Measurements from ENCODE around the gene MLYCD. TPM values are rescaled to one million over a fixed set of nuclear protein-coding genes. Genes with fewer than 3 reads are reported as not detected.
A peak's percentile ranks its signal among the peaks of the same experiment; 100 is the strongest.

The MLYCD gene
- 10 to 100 TPM in 1 of 8 experiments, 1 to 10 TPM in 7; 2.0 to 10.2 (median 3.0) TPM for total RNA-seq

DNA sequence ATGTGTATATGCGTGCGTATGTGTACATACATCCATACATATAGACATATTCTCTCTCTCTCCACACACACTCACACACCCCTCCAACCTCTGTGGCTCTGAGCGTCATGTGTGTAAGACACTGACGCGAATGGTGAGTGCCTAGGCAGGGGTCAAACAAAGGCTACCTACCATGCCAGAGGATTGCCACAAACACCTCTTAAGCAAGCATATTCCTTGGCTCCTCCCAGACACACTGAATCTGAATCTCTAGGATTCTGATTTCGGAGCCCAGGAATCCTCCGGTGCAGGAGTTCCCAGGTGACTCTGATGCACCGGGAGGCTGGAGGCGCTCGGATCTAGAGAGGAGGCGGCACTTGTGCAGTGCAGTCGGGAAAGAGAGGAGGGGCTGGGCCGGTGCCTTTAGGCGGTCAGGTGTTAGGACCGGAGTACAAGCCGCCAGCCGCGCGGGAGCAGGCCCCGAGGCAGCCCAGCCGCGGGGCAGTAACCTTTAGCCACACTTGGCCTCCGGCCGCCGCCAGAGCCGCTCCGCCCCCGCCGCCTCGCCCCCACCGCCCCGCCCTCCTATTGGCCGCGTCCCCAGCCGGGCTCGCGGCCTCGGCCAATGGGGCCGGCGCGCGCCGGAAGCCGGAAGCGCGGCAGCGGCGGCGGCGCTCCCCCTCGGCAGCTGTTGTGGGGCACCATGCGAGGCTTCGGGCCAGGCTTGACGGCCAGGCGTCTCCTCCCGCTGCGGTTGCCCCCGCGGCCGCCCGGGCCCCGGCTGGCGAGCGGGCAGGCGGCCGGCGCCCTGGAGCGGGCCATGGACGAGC is at the start of gene MLYCD:
TSS of gene MLYCD (plus strand) at position 653 of the 809 bp plus-strand sequence. CDS start at position 683, 30 bp downstream.
- in situ Hi-C loops (cut with MboI; ENCODE audit: low pct_unique_long_range_greater_than_20kb in 2 of 9, low sequenced_read_pairs in 9 of 9, unreplicated experiment in 9 of 9) = no loop called here

DNA sequence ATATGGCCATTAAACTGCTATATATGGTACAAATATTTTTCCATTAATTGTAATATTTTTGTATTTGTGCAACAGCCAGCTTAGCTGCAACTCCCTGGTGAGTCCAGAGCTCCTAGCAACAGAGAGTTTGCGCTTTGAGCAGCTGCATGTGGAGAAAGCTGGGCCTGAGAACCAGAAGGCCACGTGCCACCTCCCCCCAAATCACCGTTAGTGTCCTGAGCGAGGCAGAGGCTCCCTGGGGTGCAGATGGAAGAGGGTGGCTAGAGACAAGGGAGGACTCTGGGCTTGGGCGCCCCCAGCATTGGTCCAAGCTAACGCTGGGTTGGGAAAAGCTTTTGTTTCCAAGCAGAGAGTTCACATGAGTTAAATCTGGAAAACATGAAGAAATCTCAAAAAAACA is 49.5 kb upstream of the MLYCD start:
- ATAC-seq (replicated peaks in 6 of 8) = peak in 1 of 8 experiments; percentile 68
- 17 to 80% (median 56%) methylated on average over 1 to 4 of the region's 6 CpGs; no CpG with 5 or more reads in 1 of the 10 experiments for WGBS, 10 experiments
- no peak overlapping the region for H3K27ac ChIP-seq
- in situ Hi-C loops (cut with MboI; ENCODE audit: low pct_unique_long_range_greater_than_20kb in 2 of 9, low sequenced_read_pairs in 9 of 9, unreplicated experiment in 9 of 9) = no loop called here
- H3K4me3 ChIP-seq = no peak overlapping the region
- peaks cover 23 to 35% of the 10 kb centered on the region in 2 donors for H3K4me1 ChIP-seq (replicated peaks in 1 of 2)

More for the DNA sequence above, at the start of gene MLYCD:
- peak within 1 kb of the TSS; percentile 4 to 53 for H3K27ac ChIP-seq
- 35 to 100% (median 73%) methylated on average over 2 to 8 of the region's 69 CpGs; no CpG with 5 or more reads in 3 of the 10 experiments for WGBS, 10 experiments
- H3K4me3 ChIP-seq = peak within 1 kb of the TSS; percentile 68 to 84 (median 77)
- peak; percentile 80 to 94 (median 85) for ATAC-seq (replicated peaks in 6 of 8)
- peaks cover 26 to 27% of the 10 kb centered on the region in 2 donors for H3K4me1 ChIP-seq (replicated peaks in 1 of 2)

DNA sequence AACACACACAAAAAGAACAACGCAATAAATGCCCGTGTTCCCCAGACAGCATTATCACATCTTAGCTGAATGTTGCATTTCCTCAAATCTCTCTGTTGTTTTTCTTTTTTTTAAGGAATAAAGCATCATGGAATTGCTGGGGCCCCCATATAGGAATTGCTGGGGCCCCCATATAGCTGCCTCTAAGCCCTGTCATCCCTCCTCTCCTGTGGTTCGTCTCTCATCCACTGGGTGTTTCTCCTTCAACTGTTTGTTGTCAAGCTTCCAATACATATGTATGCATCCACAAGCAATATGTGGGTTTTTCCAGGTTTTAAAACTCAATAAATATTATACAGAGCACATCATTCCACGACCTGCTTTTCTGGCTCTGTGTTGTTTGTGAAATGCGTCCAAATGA is 48.0 kb upstream of the MLYCD start:
- peaks cover 23 to 39% of the 10 kb centered on the region in 2 donors for H3K4me1 ChIP-seq (replicated peaks in 1 of 2)
- peak in 5 of 8 experiments; percentile 17 to 78 (median 31) for ATAC-seq (replicated peaks in 6 of 8)
- no peak overlapping the region for H3K27ac ChIP-seq
- in situ Hi-C loops (cut with MboI; ENCODE audit: low pct_unique_long_range_greater_than_20kb in 2 of 9, low sequenced_read_pairs in 9 of 9, unreplicated experiment in 9 of 9) = no loop called here
- no peak overlapping the region for H3K4me3 ChIP-seq
- WGBS, 10 experiments = 13 to 100% (median 70%) methylated on average over 1 to 5 of the region's 5 CpGs; no CpG with 5 or more reads in 1 of the 10 experiments

DNA sequence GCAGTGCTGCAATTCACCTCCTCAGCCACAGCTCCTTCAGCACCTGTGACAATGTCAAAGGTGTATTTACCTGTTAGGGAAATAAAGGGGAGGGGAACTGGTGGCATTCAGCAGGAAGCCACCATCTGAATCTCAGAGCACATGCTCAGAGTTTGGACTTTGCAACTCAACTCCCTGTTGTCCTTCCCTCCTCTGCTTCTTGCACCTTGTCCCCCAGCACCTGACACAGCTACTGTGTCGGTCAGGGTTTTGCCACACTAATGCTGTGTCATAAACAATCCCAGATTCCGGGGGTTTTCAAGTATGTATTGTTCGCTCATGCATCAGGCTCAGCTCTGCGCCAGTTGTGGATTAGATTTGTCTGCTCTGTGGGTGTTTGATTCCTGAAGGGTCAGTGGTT is 47.4 kb upstream of the MLYCD start:
- no peak for ATAC-seq (replicated peaks in 6 of 8)
- in situ Hi-C loops (cut with MboI; ENCODE audit: low pct_unique_long_range_greater_than_20kb in 2 of 9, low sequenced_read_pairs in 9 of 9, unreplicated experiment in 9 of 9) = no loop called here
- Histone ChIP-seq H3K4me1 (replicated peaks in 1 of 2) (peaks cover 25 to 45% of the 10 kb centered on the region in 2 donors), H3K4me3 (no peak overlapping the region), H3K27ac (no peak overlapping the region)
- WGBS, 10 experiments = 31 to 100% (median 76%) methylated on average over 1 to 4 of the region's 4 CpGs; no CpG with 5 or more reads in 4 of the 10 experiments

DNA sequence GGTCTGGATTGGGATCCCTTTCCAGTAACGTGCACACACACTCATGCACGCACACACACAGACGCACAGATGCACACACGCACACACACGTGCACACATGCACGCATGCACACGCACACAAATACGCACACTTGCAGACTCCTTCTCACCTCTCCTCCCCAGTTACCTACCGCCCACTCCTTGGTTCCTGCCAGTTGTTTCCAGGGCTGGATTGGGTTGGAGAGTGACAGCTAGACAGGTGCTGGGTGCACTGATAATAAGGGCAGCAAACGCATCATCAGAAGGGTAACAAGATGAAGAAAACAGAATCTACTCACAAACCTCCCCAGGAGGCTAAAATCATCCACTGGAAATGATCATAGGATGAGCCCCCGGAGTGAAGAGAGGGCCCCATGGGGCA is 46.1 kb upstream of the MLYCD start:
- in situ Hi-C loops (cut with MboI; ENCODE audit: low pct_unique_long_range_greater_than_20kb in 2 of 9, low sequenced_read_pairs in 9 of 9, unreplicated experiment in 9 of 9) = no loop called here
- ATAC-seq (replicated peaks in 6 of 8) = no peak
- 72 to 96% (median 90%) methylated on average over 1 to 11 of the region's 11 CpGs; no CpG with 5 or more reads in 3 of the 10 experiments for WGBS, 10 experiments

DNA sequence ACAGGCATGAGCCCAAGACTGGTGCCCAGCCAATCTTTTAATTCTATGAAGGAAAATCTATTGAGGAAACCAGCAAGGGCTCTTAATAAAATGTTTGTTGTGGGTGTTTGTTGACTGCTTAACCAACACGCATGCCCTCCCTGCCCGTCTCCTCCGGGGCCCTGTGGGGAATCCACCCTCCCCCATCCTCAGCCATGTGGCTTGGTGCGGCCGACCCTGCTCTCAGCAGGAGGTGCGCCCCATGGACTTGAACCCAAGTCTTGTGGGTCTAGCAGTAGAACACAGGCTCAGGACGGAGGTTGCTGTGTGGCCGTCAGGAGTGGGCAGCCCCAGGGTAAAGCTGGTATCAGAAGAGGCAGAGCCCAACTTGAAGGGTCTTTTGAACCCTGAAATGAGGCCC is 45.1 kb upstream of the MLYCD start:
- no peak overlapping the region for H3K27ac ChIP-seq
- no peak for ATAC-seq (replicated peaks in 6 of 8)
- WGBS, 10 experiments = 100% methylated on average over 3 of the region's 8 CpGs; no CpG with 5 or more reads in 9 of the 10 experiments
- in situ Hi-C loops (cut with MboI; ENCODE audit: low pct_unique_long_range_greater_than_20kb in 2 of 9, low sequenced_read_pairs in 9 of 9, unreplicated experiment in 9 of 9) = no loop called here
- H3K4me1 ChIP-seq (replicated peaks in 1 of 2) = peaks cover 30 to 36% of the 10 kb centered on the region in 2 donors
- H3K4me3 ChIP-seq = no peak overlapping the region

More for the DNA sequence above, 46.1 kb upstream of the MLYCD start:
- Histone ChIP-seq H3K4me3 (no peak overlapping the region), H3K27ac (no peak overlapping the region), H3K4me1 (replicated peaks in 1 of 2) (peaks cover 30 to 45% of the 10 kb centered on the region in 2 donors)

DNA sequence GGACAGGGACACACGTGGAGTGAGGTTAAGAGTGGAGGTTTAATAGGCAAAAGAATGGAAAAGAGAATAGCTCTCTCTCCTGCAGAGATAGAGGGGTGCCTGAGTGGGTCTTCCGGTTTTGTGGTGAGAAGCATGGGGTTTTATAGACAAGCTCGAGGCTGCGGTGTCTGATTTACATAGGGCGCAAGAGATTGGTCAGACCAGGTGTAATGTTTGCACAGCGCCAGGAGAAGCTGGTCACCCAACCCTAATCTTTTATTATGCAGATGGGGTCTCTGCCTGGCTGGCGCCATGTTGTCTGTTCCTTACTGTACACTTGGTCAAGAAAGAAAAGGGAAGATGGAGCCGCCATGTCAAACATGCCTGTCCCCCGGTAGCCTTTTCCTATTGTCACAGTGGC is 44.5 kb upstream of the MLYCD start:
- Histone ChIP-seq H3K4me1 (replicated peaks in 1 of 2) (peaks cover 29 to 31% of the 10 kb centered on the region in 2 donors), H3K27ac (no peak overlapping the region), H3K4me3 (no peak overlapping the region)
- 59 to 100% (median 69%) methylated on average over 1 to 5 of the region's 9 CpGs; no CpG with 5 or more reads in 2 of the 10 experiments for WGBS, 10 experiments
- in situ Hi-C loops (cut with MboI; ENCODE audit: low pct_unique_long_range_greater_than_20kb in 2 of 9, low sequenced_read_pairs in 9 of 9, unreplicated experiment in 9 of 9) = no loop called here
- no peak for ATAC-seq (replicated peaks in 6 of 8)

DNA sequence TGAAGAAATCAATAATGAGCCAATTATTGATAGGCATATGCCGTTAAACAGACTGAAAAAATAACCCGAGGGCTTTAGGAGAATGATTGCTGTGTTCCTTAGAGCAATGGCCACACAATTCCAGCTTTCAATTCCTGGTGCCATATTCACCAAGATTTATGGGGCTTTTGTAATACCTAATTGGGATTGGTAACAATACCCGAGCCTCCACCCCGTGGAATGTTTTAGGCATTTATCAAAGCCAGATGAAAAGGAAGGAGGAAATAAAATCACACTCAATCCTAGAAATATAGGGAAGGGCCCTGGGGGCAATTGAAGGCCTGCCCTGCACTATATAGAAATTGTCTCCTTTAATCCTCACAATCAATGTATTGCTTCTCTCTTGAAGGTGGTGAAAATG is 42.1 kb upstream of the MLYCD start:
- no peak overlapping the region for H3K4me3 ChIP-seq
- H3K27ac ChIP-seq = no peak overlapping the region
- in situ Hi-C loops (cut with MboI; ENCODE audit: low pct_unique_long_range_greater_than_20kb in 2 of 9, low sequenced_read_pairs in 9 of 9, unreplicated experiment in 9 of 9) = no loop called here
- peaks cover 16 to 18% of the 10 kb centered on the region in 2 donors for H3K4me1 ChIP-seq (replicated peaks in 1 of 2)
- WGBS, 10 experiments = 0 to 60% (median 10%) methylated on average over 1 to 4 of the region's 4 CpGs; no CpG with 5 or more reads in 3 of the 10 experiments
- peak in 5 of 8 experiments; percentile 45 to 78 (median 76) for ATAC-seq (replicated peaks in 6 of 8)

DNA sequence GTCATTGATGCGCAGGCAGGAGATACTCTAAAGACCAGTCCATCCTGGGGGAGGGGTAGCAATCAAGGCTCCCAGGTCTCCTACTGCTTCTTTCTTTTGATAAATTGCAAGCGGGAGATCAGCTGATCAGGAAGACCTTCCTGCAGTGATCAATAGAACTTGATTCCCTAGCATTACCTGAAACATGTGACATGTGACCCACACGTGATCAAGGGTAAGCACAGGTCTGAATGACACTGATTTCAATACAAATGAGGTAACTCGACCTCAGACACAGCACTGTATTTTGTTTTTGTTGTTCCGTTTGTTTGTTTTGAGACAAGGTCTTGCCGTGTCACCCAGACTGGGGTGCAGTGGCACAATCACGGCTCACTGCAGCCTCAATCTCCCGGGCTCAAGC is 39.6 kb upstream of the MLYCD start:
- Histone ChIP-seq H3K27ac (no peak overlapping the region), H3K4me3 (no peak overlapping the region), H3K4me1 (replicated peaks in 1 of 2) (peaks cover 16 to 18% of the 10 kb centered on the region in 2 donors)
- in situ Hi-C loops (cut with MboI; ENCODE audit: low pct_unique_long_range_greater_than_20kb in 2 of 9, low sequenced_read_pairs in 9 of 9, unreplicated experiment in 9 of 9) = no loop called here
- 0 to 100% (median 86%) methylated on average over 1 to 6 of the region's 8 CpGs; no CpG with 5 or more reads in 3 of the 10 experiments for WGBS, 10 experiments
- ATAC-seq (replicated peaks in 6 of 8) = no peak

DNA sequence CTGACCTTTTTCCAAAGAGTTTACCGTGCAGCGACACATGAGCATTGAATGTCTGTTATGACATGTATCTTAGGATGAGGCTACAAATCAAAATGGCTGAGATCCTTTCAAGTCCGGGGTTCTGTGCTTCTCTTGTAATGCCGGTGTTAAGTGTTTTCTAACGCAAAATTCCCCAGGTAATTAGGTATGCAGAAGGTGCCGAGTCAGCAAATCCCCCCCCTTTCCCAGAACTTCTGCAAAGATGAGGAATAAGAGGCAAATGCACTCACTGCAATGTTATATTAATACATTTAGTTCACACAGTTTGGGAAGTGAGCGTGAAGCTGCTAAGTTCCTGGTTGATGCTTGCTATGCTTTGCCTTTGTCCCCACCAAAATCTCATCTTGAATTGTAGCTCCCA is 36.3 kb upstream of the MLYCD start:
- Histone ChIP-seq H3K4me3 (no peak overlapping the region), H3K4me1 (replicated peaks in 1 of 2) (peaks cover 0 to 8% of the 10 kb centered on the region in 2 donors), H3K27ac (no peak overlapping the region)
- WGBS, 10 experiments = 20 to 100% (median 87%) methylated on average over 1 to 7 of the region's 7 CpGs
- ATAC-seq (replicated peaks in 6 of 8) = no peak
- in situ Hi-C loops (cut with MboI; ENCODE audit: low pct_unique_long_range_greater_than_20kb in 2 of 9, low sequenced_read_pairs in 9 of 9, unreplicated experiment in 9 of 9) = no loop called here

DNA sequence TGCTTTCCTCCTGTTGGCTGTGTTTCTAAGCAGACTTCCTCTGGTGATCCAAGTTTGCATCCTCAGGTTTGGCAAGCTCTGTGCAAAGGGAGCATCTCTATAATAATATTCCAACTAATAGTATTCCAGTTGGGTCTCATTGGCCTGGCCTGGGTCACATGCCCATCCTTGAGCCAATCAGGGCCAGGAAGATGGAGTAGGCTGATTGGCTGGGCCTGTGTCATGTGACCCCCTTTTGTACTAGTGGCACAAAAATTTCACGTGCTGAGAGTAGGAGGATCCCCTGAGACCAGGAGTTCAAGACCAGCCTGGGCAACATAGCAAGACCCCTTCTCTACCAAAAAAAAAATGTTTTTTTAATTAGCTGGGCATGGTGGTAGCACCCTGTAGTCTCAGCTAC is 35.2 kb upstream of the MLYCD start:
- 13 to 100% (median 67%) methylated on average over 1 of the region's 1 CpG; no CpG with 5 or more reads in 5 of the 10 experiments for WGBS, 10 experiments
- H3K27ac ChIP-seq = no peak overlapping the region
- in situ Hi-C loops (cut with MboI; ENCODE audit: low pct_unique_long_range_greater_than_20kb in 2 of 9, low sequenced_read_pairs in 9 of 9, unreplicated experiment in 9 of 9) = no loop called here

DNA sequence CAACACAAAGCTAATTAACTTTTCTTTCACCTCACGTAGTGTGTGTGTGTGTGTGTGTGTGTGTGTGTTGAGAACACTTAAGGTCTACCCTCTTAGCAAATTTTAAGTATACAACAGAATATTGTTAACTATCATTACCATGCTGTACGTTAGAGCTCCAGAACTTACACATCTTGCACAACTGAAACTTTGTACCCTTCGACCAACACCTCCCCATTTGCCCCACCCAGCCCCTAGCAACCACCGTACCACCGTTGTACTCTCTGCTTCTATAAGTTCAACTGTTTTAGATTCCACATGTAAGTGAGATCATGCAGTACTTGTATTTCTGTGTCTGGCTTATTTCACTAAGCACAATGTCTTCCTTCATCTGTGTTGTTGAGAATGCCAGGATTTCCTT is 28.1 kb upstream of the MLYCD start:
- WGBS, 10 experiments = 0 to 100% (median 60%) methylated on average over 1 to 2 of the region's 5 CpGs; no CpG with 5 or more reads in 5 of the 10 experiments
- H3K27ac ChIP-seq = no peak overlapping the region
- in situ Hi-C loops (cut with MboI; ENCODE audit: low pct_unique_long_range_greater_than_20kb in 2 of 9, low sequenced_read_pairs in 9 of 9, unreplicated experiment in 9 of 9) = loop anchor here in 1 of 9 experiments (10.0 kb wide), 1 partner anchor 46 kb away; no protein-coding TSS in a partner anchor
- ATAC-seq (replicated peaks in 6 of 8) = no peak
- H3K4me3 ChIP-seq = no peak overlapping the region
- no peaks in the 10 kb centered on the region for H3K4me1 ChIP-seq (replicated peaks in 1 of 2)

More for the DNA sequence above, 35.2 kb upstream of the MLYCD start:
- Histone ChIP-seq H3K4me3 (no peak overlapping the region), H3K4me1 (replicated peaks in 1 of 2) (peaks cover 0 to 8% of the 10 kb centered on the region in 2 donors)
- ATAC-seq (replicated peaks in 6 of 8) = no peak

DNA sequence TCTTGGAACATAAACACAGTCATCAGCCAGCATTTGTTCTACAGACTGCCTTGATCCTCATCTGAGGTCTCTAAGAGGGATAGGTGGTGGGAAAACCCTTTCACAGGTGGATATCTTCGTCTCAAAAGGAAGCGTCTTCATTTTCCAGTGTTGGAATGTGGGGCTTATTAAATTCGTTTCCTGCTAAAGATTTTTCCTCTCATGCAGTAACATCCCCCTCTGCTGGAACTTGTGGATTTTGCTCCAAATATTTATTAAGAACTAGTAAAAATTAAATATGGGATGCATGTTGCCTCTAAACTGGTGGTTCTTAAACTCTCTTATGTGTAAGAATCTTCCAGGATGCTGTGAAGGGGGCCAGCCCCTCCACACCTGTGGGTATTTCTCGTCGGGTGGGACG is 20.1 kb upstream of the MLYCD start:
- Histone ChIP-seq H3K27ac (no peak overlapping the region), H3K4me1 (replicated peaks in 1 of 2) (peaks cover 0 to 5% of the 10 kb centered on the region in 2 donors), H3K4me3 (no peak overlapping the region)
- in situ Hi-C loops (cut with MboI; ENCODE audit: low pct_unique_long_range_greater_than_20kb in 2 of 9, low sequenced_read_pairs in 9 of 9, unreplicated experiment in 9 of 9) = loop anchor here in 1 of 9 experiments (10.0 kb wide), 1 partner anchor 54 kb away; no protein-coding TSS in a partner anchor
- peak in 1 of 8 experiments; percentile 52 for ATAC-seq (replicated peaks in 6 of 8)
- 0 to 72% (median 42%) methylated on average over 2 to 6 of the region's 6 CpGs; no CpG with 5 or more reads in 2 of the 10 experiments for WGBS, 10 experiments
